HG03565 (cell line): ENCODE data around the gene MED20.

Experiments used
- ATAC-seq: cut with Tn5 transposase; IDR thresholded peaks from one replicate; pipeline ENCODE4 v1.9.1; 2021; ENCODE audit warnings: mild to moderate bottlenecking, moderate library complexity; ENCODE audit not compliant: unreplicated experiment

The MED20 gene

GRCh38 chr6:41859356-41859755 lies 61.6 kb downstream of the MED20 start:
- no peak for ATAC-seq

- no peak for ATAC-seq
Measured at GRCh38 chr6:41858703-41859102, 62.2 kb downstream of the MED20 start.
